DOHH2 (cell line): ENCODE measurements around the gene PCDHB10.

Experiments
- H3F3A ChIP-seq: fragments of 200-600 bp; sonication (generic), shearing (Covaris generic); 2 replicates; pipeline ENCODE4 v1.6.0; 2016; ENCODE audit warnings: antibody characterized with exemption, mild to moderate bottlenecking; ENCODE audit not compliant: control insufficient read depth, insufficient read depth
- H3K27ac ChIP-seq: fragments of 200-600 bp; sonication (generic); 2 replicates; pipeline ENCODE4 v1.5.1; 2014; ENCODE audit warnings: low read depth, mild to moderate bottlenecking, low read length, moderate library complexity
- H3K27me3 ChIP-seq: fragments of 200-600 bp; sonication (generic); 2 replicates; pipeline ENCODE4 v1.6.1; 2014; ENCODE audit warnings: mild to moderate bottlenecking, low read length, mixed read lengths; ENCODE audit not compliant: control insufficient read depth
- H3K36me3 ChIP-seq: fragments of 200-600 bp; sonication (generic); 2 replicates; pipeline ENCODE4 v1.6.1; 2014; ENCODE audit warnings: mild to moderate bottlenecking, low read length, moderate library complexity, mixed read lengths; ENCODE audit not compliant: control insufficient read depth
- H3K4me1 ChIP-seq: fragments of 200-600 bp; sonication (generic); 2 replicates; pipeline ENCODE4 v1.6.1; 2014; ENCODE audit warnings: mild to moderate bottlenecking, low read length, mixed read lengths; ENCODE audit not compliant: control insufficient read depth
- H3K4me2 ChIP-seq: fragments of 200-600 bp; sonication (generic); 2 replicates; pipeline ENCODE4 v1.6.0; 2014; ENCODE audit warnings: mild to moderate bottlenecking, low read length, moderate library complexity
- H3K4me3 ChIP-seq: fragments of 200-600 bp; sonication (generic); 2 replicates; pipeline ENCODE4 v1.5.1; 2014; ENCODE audit warnings: mild to moderate bottlenecking, low read length, mixed read lengths
- H3K79me2 ChIP-seq: fragments of 200-600 bp; sonication (generic); 2 replicates; pipeline ENCODE4 v1.6.1; 2014; ENCODE audit warnings: mild to moderate bottlenecking, low read length, mixed read lengths; ENCODE audit not compliant: control insufficient read depth
- H3K9me2 ChIP-seq: fragments of 200-600 bp; sonication (generic); replicated peaks from 2 replicates; pipeline ENCODE4 v1.6.1; 2014; ENCODE audit warnings: mild to moderate bottlenecking, low read length, mixed read lengths; ENCODE audit not compliant: control insufficient read depth
- H3K9me3 ChIP-seq: fragments of 200-600 bp; sonication (generic); 2 replicates; pipeline ENCODE4 v1.6.1; 2014; ENCODE audit warnings: antibody characterized with exemption, low read length, mixed read lengths; ENCODE audit not compliant: control insufficient read depth, insufficient read depth
- H4K20me1 ChIP-seq: fragments of 200-600 bp; sonication (generic); 2 replicates; pipeline ENCODE4 v1.6.0; 2014; ENCODE audit warnings: low read depth, mild to moderate bottlenecking, antibody characterized with exemption, low read length, moderate library complexity; ENCODE audit not compliant: control insufficient read depth, insufficient read depth
- CTCF ChIP-seq: fragments of 200-600 bp; sonication (generic); IDR thresholded peaks from one replicate; pipeline ENCODE4 v1.5.1; 2014; ENCODE audit warnings: antibody characterized with exemption, mild to moderate bottlenecking, low read depth, low read length; ENCODE audit not compliant: poor library complexity, severe bottlenecking
- EZH2phosphoT487 ChIP-seq: fragments of 200-600 bp; sonication (generic); IDR thresholded peaks from 2 replicates; pipeline ENCODE4 v1.6.1; 2017; ENCODE audit warnings: borderline replicate concordance, mild to moderate bottlenecking, antibody characterized with exemption, low read length, moderate library complexity, mixed read lengths

Gene PCDHB10

GRCh38 chr5:141192110-141192725, at the start of gene PCDHB10:
TSS of gene PCDHB10 (plus strand) at chr5:141192353. CDS start at chr5:141192553, 200 bp downstream.
- H3K27me3 ChIP-seq, result no peaks in the 10 kb centered on the region
- TF ChIP-seq EZH2phosphoT487 (no peak), CTCF (peak; percentile 89)
- no peak within 1 kb of the TSS for H3K4me2 ChIP-seq
- H4K20me1 ChIP-seq, result no peaks in the 10 kb centered on the region
- no peak within 1 kb of the TSS for H3K4me3 ChIP-seq
- no peaks in the 10 kb centered on the region for H3K4me1 ChIP-seq
- no peaks in the 10 kb centered on the region for H3K36me3 ChIP-seq
- H3K27ac ChIP-seq, result no peak within 1 kb of the TSS
- H3F3A ChIP-seq, result no peaks in the 10 kb centered on the region; the same call in 1 of the 2 replicates
- H3K9me3 ChIP-seq, result no peaks in the 10 kb centered on the region; the same call in 1 of the 2 replicates
- H3K79me2 ChIP-seq, result no peaks in the 10 kb centered on the region
- H3K9me2 ChIP-seq, result no peaks in the 10 kb centered on the region

GRCh38 chr5:141149812-141150211, 42.3 kb upstream of the PCDHB10 start, which contains the start of gene PCDHB6:
TSS of gene PCDHB6 (plus strand) at chr5:141150057. CDS start at chr5:141150258, 201 bp downstream.
- Histone ChIP-seq H3K4me2 (no peak within 1 kb of the TSS), H3K9me3 (no peaks in the 10 kb centered on the region), H3K27ac (no peak within 1 kb of the TSS), H3K4me3 (no peak within 1 kb of the TSS), H3K4me1 (no peaks in the 10 kb centered on the region), H3K9me2 (no peaks in the 10 kb centered on the region), H4K20me1 (no peaks in the 10 kb centered on the region), H3F3A (no peaks in the 10 kb centered on the region), H3K36me3 (no peaks in the 10 kb centered on the region), H3K27me3 (no peaks in the 10 kb centered on the region), H3K79me2 (no peaks in the 10 kb centered on the region)
- TF ChIP-seq EZH2phosphoT487, result no peak
- TF ChIP-seq CTCF, result peak; percentile 44

- Histone ChIP-seq H3K27me3 (no peaks in the 10 kb centered on the region), H3K9me2 (no peaks in the 10 kb centered on the region), H4K20me1 (no peaks in the 10 kb centered on the region), H3K79me2 (no peaks in the 10 kb centered on the region), H3F3A (no peaks in the 10 kb centered on the region), H3K27ac (no peak overlapping the region), H3K4me3 (no peak overlapping the region), H3K4me2 (no peak overlapping the region), H3K36me3 (no peaks in the 10 kb centered on the region), H3K4me1 (no peaks in the 10 kb centered on the region), H3K9me3 (no peaks in the 10 kb centered on the region)
- TF ChIP-seq EZH2phosphoT487 (no peak), CTCF (no peak)
Observed at GRCh38 chr5:141150224-141150992, 41.7 kb upstream of the PCDHB10 start.
